ENCODE data around the gene THYN1. TPM values are rescaled to one million over a fixed set of nuclear protein-coding genes. Genes with fewer than 3 reads are reported as not detected.

Gene THYN1
- total RNA-seq, 1 donor from 2014 or later: 34.2 TPM

- H3K36me3 Mint-ChIP-seq: peaks cover 17% of the 10 kb centered on the region
- peaks cover 16% of the 10 kb centered on the region for H3K4me1 Mint-ChIP-seq
- H3K27ac Mint-ChIP-seq: no peak overlapping the region
- no peak for DNase-seq (ENCODE audit: low spot score in 2 of 2, unreplicated experiment in 2 of 2)
- no peak for TF ChIP-seq CTCF (IDR thresholded peaks at IDR 0.05; ENCODE audit: unreplicated experiment)
- no peaks in the 10 kb centered on the region for H3K27me3 Mint-ChIP-seq (ENCODE audit: low read depth)
- no peaks in the 10 kb centered on the region for H3K9me3 Mint-ChIP-seq
- no peak overlapping the region for H3K4me3 Mint-ChIP-seq
These were observed 4.2 kb downstream of the THYN1 start for GRCh38 chr11:134248910-134249480.

- no peak for TF ChIP-seq CTCF (IDR thresholded peaks at IDR 0.05; ENCODE audit: unreplicated experiment)
- Mint-ChIP-seq H3K4me1 (peaks cover under 1% of the 10 kb centered on the region), H3K9me3 (no peaks in the 10 kb centered on the region), H3K4me3 (no peak overlapping the region), H3K27ac (no peak overlapping the region), H3K36me3 (peaks cover 28% of the 10 kb centered on the region), H3K27me3 (ENCODE audit: low read depth) (no peaks in the 10 kb centered on the region)
- DNase-seq (ENCODE audit: low spot score in 2 of 2, unreplicated experiment in 2 of 2): no peak
These were observed 6.5 kb downstream of the THYN1 start for GRCh38 chr11:134246678-134247077.

- peaks cover 27% of the 10 kb centered on the region for H3K36me3 Mint-ChIP-seq
- H3K27me3 Mint-ChIP-seq (ENCODE audit: low read depth): no peaks in the 10 kb centered on the region
- DNase-seq (ENCODE audit: low spot score in 2 of 2, unreplicated experiment in 2 of 2): no peak
- no peak overlapping the region for H3K27ac Mint-ChIP-seq
- TF ChIP-seq CTCF (IDR thresholded peaks at IDR 0.05; ENCODE audit: unreplicated experiment): no peak
- no peak overlapping the region for H3K4me3 Mint-ChIP-seq
- H3K9me3 Mint-ChIP-seq: no peaks in the 10 kb centered on the region
- no peaks in the 10 kb centered on the region for H3K4me1 Mint-ChIP-seq
These were observed 7.1 kb downstream of the THYN1 start for GRCh38 chr11:134246100-134246499.

- no peaks in the 10 kb centered on the region for H3K4me1 Mint-ChIP-seq
These were observed 7.7 kb downstream of the THYN1 start for GRCh38 chr11:134245434-134245833.

GRCh38 chr11:134244593-134244992, 8.6 kb downstream of the THYN1 start:
- Mint-ChIP-seq H3K27ac (no peak overlapping the region), H3K36me3 (peaks cover 31% of the 10 kb centered on the region), H3K9me3 (no peaks in the 10 kb centered on the region), H3K4me1 (no peaks in the 10 kb centered on the region), H3K27me3 (ENCODE audit: low read depth) (no peaks in the 10 kb centered on the region), H3K4me3 (no peak overlapping the region)
- no peak for DNase-seq (ENCODE audit: low spot score in 2 of 2, unreplicated experiment in 2 of 2)
- no peak for TF ChIP-seq CTCF (IDR thresholded peaks at IDR 0.05; ENCODE audit: unreplicated experiment)

More at GRCh38 chr11:134245434-134245833, 7.7 kb downstream of the THYN1 start:
- TF ChIP-seq CTCF (IDR thresholded peaks at IDR 0.05; ENCODE audit: unreplicated experiment): no peak
- Mint-ChIP-seq H3K9me3 (no peaks in the 10 kb centered on the region), H3K27me3 (ENCODE audit: low read depth) (no peaks in the 10 kb centered on the region), H3K4me3 (no peak overlapping the region), H3K36me3 (peaks cover 25% of the 10 kb centered on the region), H3K27ac (no peak overlapping the region)
- DNase-seq (ENCODE audit: low spot score in 2 of 2, unreplicated experiment in 2 of 2): no peak

- Mint-ChIP-seq H3K9me3 (no peaks in the 10 kb centered on the region), H3K27ac (no peak overlapping the region), H3K27me3 (ENCODE audit: low read depth) (no peaks in the 10 kb centered on the region), H3K4me3 (no peak overlapping the region), H3K36me3 (peaks cover 30% of the 10 kb centered on the region), H3K4me1 (no peaks in the 10 kb centered on the region)
- no peak for TF ChIP-seq CTCF (IDR thresholded peaks at IDR 0.05; ENCODE audit: unreplicated experiment)
- no peak for DNase-seq (ENCODE audit: low spot score in 2 of 2, unreplicated experiment in 2 of 2)
These were observed 9.2 kb downstream of the THYN1 start for GRCh38 chr11:134243913-134244312.
